HG03575 (cell line): Measurements from ENCODE around the gene CKAP2L.
A peak's percentile ranks its signal among the peaks of the same experiment; 100 is the strongest.

Experiments used
- ATAC-seq: cut with Tn5 transposase; IDR thresholded peaks from one replicate; pipeline ENCODE4 v1.9.1; 2021; ENCODE audit not compliant: unreplicated experiment, insufficient number of reproducible peaks, low FRiP score; ENCODE audit errors: extremely low read depth

Gene CKAP2L

GRCh38 chr2:112793449-112793978 is 29.1 kb upstream of the CKAP2L start:
- no peak for ATAC-seq

GRCh38 chr2:112792419-112792818 is 28.0 kb upstream of the CKAP2L start:
- ATAC-seq, result no peak

GRCh38 chr2:112791693-112792230 is 27.4 kb upstream of the CKAP2L start:
- ATAC-seq, result no peak

GRCh38 chr2:112791019-112791418 is 26.6 kb upstream of the CKAP2L start:
- no peak for ATAC-seq

- ATAC-seq, result no peak
These were observed 25.9 kb upstream of the CKAP2L start for GRCh38 chr2:112790305-112790704.

GRCh38 chr2:112789186-112789585 is 24.8 kb upstream of the CKAP2L start:
- ATAC-seq, result no peak

- ATAC-seq, result no peak
These were observed 24.2 kb upstream of the CKAP2L start for GRCh38 chr2:112788653-112789052.

GRCh38 chr2:112787729-112788393 is 23.5 kb upstream of the CKAP2L start:
- ATAC-seq, result no peak

- no peak for ATAC-seq
These were observed 22.9 kb upstream of the CKAP2L start for GRCh38 chr2:112787294-112787693.

GRCh38 chr2:112784199-112785189 is 20.1 kb upstream of the CKAP2L start, which contains the start of gene IL1A:
Gene IL1A (minus strand): TSS chr2:112784493. CDS start chr2:112783770, 723 bp downstream.
- ATAC-seq, result no peak

- ATAC-seq, result no peak
These were observed 18.8 kb upstream of the CKAP2L start for GRCh38 chr2:112783187-112783714.

- ATAC-seq, result peak; percentile 58
These were observed 17.9 kb upstream of the CKAP2L start for GRCh38 chr2:112782234-112782799.

- ATAC-seq, result no peak
These were observed 15.2 kb upstream of the CKAP2L start for GRCh38 chr2:112779598-112779997.

GRCh38 chr2:112777036-112777435 is 12.6 kb upstream of the CKAP2L start:
- no peak for ATAC-seq

- ATAC-seq, result no peak
These were observed 11.7 kb upstream of the CKAP2L start for GRCh38 chr2:112776113-112776512.

GRCh38 chr2:112774536-112775285 is 10.3 kb upstream of the CKAP2L start:
- no peak for ATAC-seq

- ATAC-seq, result no peak
These were observed 9.1 kb upstream of the CKAP2L start for GRCh38 chr2:112773556-112773955.

GRCh38 chr2:112772911-112773475 is 8.6 kb upstream of the CKAP2L start:
- no peak for ATAC-seq
